Liver (tissue), 9 donors: ENCODE measurements around the gene CTSV. TPM values are rescaled to one million over a fixed set of nuclear protein-coding genes. Genes with fewer than 3 reads are reported as not detected.

Source experiments
- DNase-seq: peaks from one replicate; pipeline ENCODE4 v3.0.0-alpha.2; 2017; ENCODE audit warnings: low spot score
- H3K27ac ChIP-seq, 2 donors: one replicate each; pipeline ENCODE4 v1.7.0; 2013; ENCODE audit warnings: inconsistent platforms in 2 of 2, low read length in 2 of 2, control low read depth in 1 of 2, low read depth in 1 of 2, mild to moderate bottlenecking in 1 of 2
- H3K27me3 ChIP-seq, 4 donors: one replicate each; pipeline versions ENCODE4 v1.6.1 to v1.7.0; 2013; ENCODE audit warnings: low read length in 3 of 4, inconsistent platforms in 1 of 4, mild to moderate bottlenecking in 1 of 4, moderate library complexity in 1 of 4; ENCODE audit not compliant: control insufficient read depth in 4 of 4, insufficient read depth in 4 of 4
- H3K36me3 ChIP-seq, 4 donors: one replicate each; pipeline versions ENCODE4 v1.6.1 to v1.7.0; 2013; ENCODE audit warnings: low read length in 3 of 4, mild to moderate bottlenecking in 3 of 4, low read depth in 1 of 4, moderate library complexity in 1 of 4; ENCODE audit not compliant: control insufficient read depth in 4 of 4, insufficient read depth in 3 of 4
- H3K4me1 ChIP-seq, 4 donors: one replicate each; pipeline versions ENCODE4 v1.6.1 to v1.7.0; 2013; ENCODE audit warnings: low read length in 3 of 4, mild to moderate bottlenecking in 3 of 4, moderate library complexity in 1 of 4; ENCODE audit not compliant: control insufficient read depth in 4 of 4, insufficient read depth in 4 of 4
- H3K4me3 ChIP-seq, 3 donors: one replicate each; pipeline versions ENCODE4 v1.6.1 to v1.7.0; 2013; ENCODE audit warnings: low read length in 3 of 3, control low read depth in 1 of 3, low read depth in 1 of 3, mild to moderate bottlenecking in 1 of 3
- H3K9ac ChIP-seq, 2 donors: one replicate each; pipeline ENCODE4 v1.7.0; 2013; ENCODE audit warnings: low read length in 2 of 2, mild to moderate bottlenecking in 2 of 2, moderate library complexity in 2 of 2, control low read depth in 1 of 2, low read depth in 1 of 2
- H3K9me3 ChIP-seq, 4 donors: one replicate each; pipeline versions ENCODE4 v1.6.1 to v1.7.0; 2013; ENCODE audit warnings: low read length in 3 of 4; ENCODE audit not compliant: control insufficient read depth in 4 of 4
- CTCF ChIP-seq: fragments of 150-350 bp; IDR thresholded peaks from 2 replicates; pipeline ENCODE4 v1.5.1; 2017; ENCODE audit warnings: improper control_type of control experiment, low read depth, low read length; ENCODE audit not compliant: missing input control
- EGR1 ChIP-seq, 2 donors: IDR thresholded peaks; 2 replicates each; pipeline ENCODE4 v1.6.1; 2016 to 2018; ENCODE audit warnings: antibody characterized with exemption in 2 of 2, low read depth in 2 of 2
- FOXA1 ChIP-seq: IDR thresholded peaks from 2 replicates; pipeline ENCODE4 v1.6.1; 2016; ENCODE audit warnings: antibody characterized with exemption
- FOXA2 ChIP-seq: IDR thresholded peaks from 2 replicates; pipeline ENCODE4 v1.6.1; 2016; ENCODE audit warnings: antibody characterized with exemption
- GABPA ChIP-seq, 2 donors: IDR thresholded peaks in 1 of 2; conservative IDR thresholded peaks in 1 of 2; 2 replicates each; pipeline ENCODE4 v1.6.1; 2016; ENCODE audit warnings: antibody characterized with exemption in 2 of 2, mild to moderate bottlenecking in 1 of 2, moderate library complexity in 1 of 2
- HNF4A ChIP-seq, 2 donors: conservative IDR thresholded peaks; 2 replicates each; pipeline ENCODE4 v1.6.1; 2016; ENCODE audit warnings: antibody characterized with exemption in 2 of 2, mild to moderate bottlenecking in 2 of 2
- HNF4G ChIP-seq: IDR thresholded peaks from 2 replicates; pipeline ENCODE4 v1.6.1; 2016; ENCODE audit warnings: antibody characterized with exemption
- JUND ChIP-seq, 2 donors: IDR thresholded peaks; 2 replicates each; pipeline ENCODE4 v1.6.1; 2016; ENCODE audit warnings: antibody characterized with exemption in 2 of 2
- NR2F2 ChIP-seq: IDR thresholded peaks from 2 replicates; pipeline ENCODE4 v1.6.1; 2016; ENCODE audit warnings: antibody characterized with exemption
- RAD21 ChIP-seq, 2 donors: IDR thresholded peaks; 2 replicates each; pipeline ENCODE4 v1.6.1; 2016; ENCODE audit warnings: antibody characterized with exemption in 2 of 2, mild to moderate bottlenecking in 2 of 2
- RXRA ChIP-seq, 2 donors: IDR thresholded peaks; 2 replicates each; pipeline ENCODE4 v1.6.1; 2017 to 2018; ENCODE audit warnings: antibody characterized with exemption in 2 of 2, mild to moderate bottlenecking in 1 of 2
- SP1 ChIP-seq: IDR thresholded peaks from 2 replicates; pipeline ENCODE4 v1.6.1; 2018; ENCODE audit warnings: antibody characterized with exemption, mild to moderate bottlenecking
- TAF1 ChIP-seq: conservative IDR thresholded peaks from 2 replicates; pipeline ENCODE4 v1.6.1; 2016; ENCODE audit warnings: antibody characterized with exemption, mild to moderate bottlenecking
- YY1 ChIP-seq: IDR thresholded peaks from 2 replicates; pipeline ENCODE4 v1.6.1; 2016; ENCODE audit warnings: antibody characterized with exemption, mild to moderate bottlenecking
- WGBS: extraction: QIAGEN DNeasy Blood & Tissue Kit; methylation state at CpG from one replicate; pipeline ENCODE4 v1.1.7; 2013; 5-methylcytosine and 5-hydroxymethylcytosine counted together
- polyA plus RNA-seq, 2 donors: library from polyadenylated mRNA; stranded (reverse) in 1 of 2; unstranded in 1 of 2; fragments of 200-250 nt in 1 of 2; fragments of >200 nt in 1 of 2; fragmentation: Nextera tagmentation in 1 of 2; extraction: Ambion mirVana in 1 of 2; gene quantifications; one replicate each; pipeline versions ENCODE4 v1.2.1 to v1.2.3, GENCODE V29; 2013 to 2015
- total RNA-seq, 2 donors: library from RNA; depleted of rRNA; stranded (reverse); fragments of >200 nt; gene quantifications; one replicate each; pipeline ENCODE4 v1.2.3, GENCODE V29; 2014
- TF ChIP-seq, protein P1 (sequence below): IDR thresholded peaks from 2 replicates; pipeline ENCODE4 v1.6.1; 2016; ENCODE audit warnings: antibody characterized with exemption
- TF ChIP-seq, protein P2 (sequence below): IDR thresholded peaks from 2 replicates; pipeline ENCODE4 v1.6.1; 2016; ENCODE audit warnings: antibody characterized with exemption
- TF ChIP-seq, protein P3 (sequence below): IDR thresholded peaks from 2 replicates; pipeline ENCODE4 v1.6.1; 2016; ENCODE audit warnings: antibody characterized with exemption
- TF ChIP-seq, protein P4 (sequence below): IDR thresholded peaks from 2 replicates; pipeline ENCODE4 v1.6.1; 2016; ENCODE audit warnings: antibody characterized with exemption, mild to moderate bottlenecking
- donor health status: healthy.
- donor health status: healthy.
- donor health status: healthy.
- donor health status: healthy.
- donor health status: healthy.

CTSV gene
- total and polyA plus RNA-seq, 4 donors, result 0.17 to 0.65 (median 0.30) TPM

- Histone ChIP-seq H3K27ac (no peak overlapping the region), H3K9ac (no peak overlapping the region), H3K36me3 (no peaks in the 10 kb centered on the region), H3K9me3 (no peaks in the 10 kb centered on the region), H3K4me3 (no peak overlapping the region), H3K4me1 (no peaks in the 10 kb centered on the region), H3K27me3 (peaks cover 0 to 6% (median 0%) of the 10 kb centered on the region in 4 donors)
- no peak for DNase-seq
- TF ChIP-seq, protein P1, sequence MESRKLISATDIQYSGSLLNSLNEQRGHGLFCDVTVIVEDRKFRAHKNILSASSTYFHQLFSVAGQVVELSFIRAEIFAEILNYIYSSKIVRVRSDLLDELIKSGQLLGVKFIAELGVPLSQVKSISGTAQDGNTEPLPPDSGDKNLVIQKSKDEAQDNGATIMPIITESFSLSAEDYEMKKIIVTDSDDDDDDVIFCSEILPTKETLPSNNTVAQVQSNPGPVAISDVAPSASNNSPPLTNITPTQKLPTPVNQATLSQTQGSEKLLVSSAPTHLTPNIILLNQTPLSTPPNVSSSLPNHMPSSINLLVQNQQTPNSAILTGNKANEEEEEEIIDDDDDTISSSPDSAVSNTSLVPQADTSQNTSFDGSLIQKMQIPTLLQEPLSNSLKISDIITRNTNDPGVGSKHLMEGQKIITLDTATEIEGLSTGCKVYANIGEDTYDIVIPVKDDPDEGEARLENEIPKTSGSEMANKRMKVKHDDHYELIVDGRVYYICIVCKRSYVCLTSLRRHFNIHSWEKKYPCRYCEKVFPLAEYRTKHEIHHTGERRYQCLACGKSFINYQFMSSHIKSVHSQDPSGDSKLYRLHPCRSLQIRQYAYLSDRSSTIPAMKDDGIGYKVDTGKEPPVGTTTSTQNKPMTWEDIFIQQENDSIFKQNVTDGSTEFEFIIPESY, result no peak
- TF ChIP-seq FOXA1 (no peak), EGR1 (IDR thresholded peaks at IDR 0.05; ENCODE audit: low read depth in 2 of 2) (no peak), HNF4G (no peak), RXRA (IDR thresholded peaks at IDR 0.05) (no peak), TAF1 (no peak), SP1 (no peak), NR2F2 (no peak), HNF4A (conservative IDR thresholded peaks at IDR 0.05) (no peak), GABPA (IDR thresholded peaks at IDR 0.05 in 1 of 2, conservative IDR thresholded peaks at IDR 0.05 in 1 of 2) (no peak), YY1 (no peak), CTCF (no peak), JUND (IDR thresholded peaks at IDR 0.05) (no peak), RAD21 (IDR thresholded peaks at IDR 0.05) (no peak), FOXA2 (no peak)
- TF ChIP-seq, protein P2, sequence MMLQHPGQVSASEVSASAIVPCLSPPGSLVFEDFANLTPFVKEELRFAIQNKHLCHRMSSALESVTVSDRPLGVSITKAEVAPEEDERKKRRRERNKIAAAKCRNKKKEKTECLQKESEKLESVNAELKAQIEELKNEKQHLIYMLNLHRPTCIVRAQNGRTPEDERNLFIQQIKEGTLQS, result no peak
- TF ChIP-seq, protein P3, sequence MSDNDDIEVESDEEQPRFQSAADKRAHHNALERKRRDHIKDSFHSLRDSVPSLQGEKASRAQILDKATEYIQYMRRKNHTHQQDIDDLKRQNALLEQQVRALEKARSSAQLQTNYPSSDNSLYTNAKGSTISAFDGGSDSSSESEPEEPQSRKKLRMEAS, result no peak
- TF ChIP-seq, protein P4, sequence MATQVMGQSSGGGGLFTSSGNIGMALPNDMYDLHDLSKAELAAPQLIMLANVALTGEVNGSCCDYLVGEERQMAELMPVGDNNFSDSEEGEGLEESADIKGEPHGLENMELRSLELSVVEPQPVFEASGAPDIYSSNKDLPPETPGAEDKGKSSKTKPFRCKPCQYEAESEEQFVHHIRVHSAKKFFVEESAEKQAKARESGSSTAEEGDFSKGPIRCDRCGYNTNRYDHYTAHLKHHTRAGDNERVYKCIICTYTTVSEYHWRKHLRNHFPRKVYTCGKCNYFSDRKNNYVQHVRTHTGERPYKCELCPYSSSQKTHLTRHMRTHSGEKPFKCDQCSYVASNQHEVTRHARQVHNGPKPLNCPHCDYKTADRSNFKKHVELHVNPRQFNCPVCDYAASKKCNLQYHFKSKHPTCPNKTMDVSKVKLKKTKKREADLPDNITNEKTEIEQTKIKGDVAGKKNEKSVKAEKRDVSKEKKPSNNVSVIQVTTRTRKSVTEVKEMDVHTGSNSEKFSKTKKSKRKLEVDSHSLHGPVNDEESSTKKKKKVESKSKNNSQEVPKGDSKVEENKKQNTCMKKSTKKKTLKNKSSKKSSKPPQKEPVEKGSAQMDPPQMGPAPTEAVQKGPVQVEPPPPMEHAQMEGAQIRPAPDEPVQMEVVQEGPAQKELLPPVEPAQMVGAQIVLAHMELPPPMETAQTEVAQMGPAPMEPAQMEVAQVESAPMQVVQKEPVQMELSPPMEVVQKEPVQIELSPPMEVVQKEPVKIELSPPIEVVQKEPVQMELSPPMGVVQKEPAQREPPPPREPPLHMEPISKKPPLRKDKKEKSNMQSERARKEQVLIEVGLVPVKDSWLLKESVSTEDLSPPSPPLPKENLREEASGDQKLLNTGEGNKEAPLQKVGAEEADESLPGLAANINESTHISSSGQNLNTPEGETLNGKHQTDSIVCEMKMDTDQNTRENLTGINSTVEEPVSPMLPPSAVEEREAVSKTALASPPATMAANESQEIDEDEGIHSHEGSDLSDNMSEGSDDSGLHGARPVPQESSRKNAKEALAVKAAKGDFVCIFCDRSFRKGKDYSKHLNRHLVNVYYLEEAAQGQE, result no peak
- WGBS, result 96% methylated on average over 19 of the region's 19 CpGs
These were observed 28.5 kb upstream of the CTSV start for GRCh38 chr9:97067490-97067889.
